DND-41 (cell line): ENCODE results near the gene BUD13.

Source experiments
- ATAC-seq: fragments of 200-7000 bp; cut with Tn5 transposase; 3 replicates; pipeline ENCODE4 v1.9.1; 2021; ENCODE audit warnings: low read depth; ENCODE audit not compliant: insufficient read depth
- DNase-seq: peaks from one replicate; pipeline ENCODE4 v3.0.0-alpha.2; 2020
- H2AFZ ChIP-seq: 2 replicates; pipeline ENCODE4 v1.6.0; 2012; ENCODE audit warnings: low read depth, low read length
- H3K27ac ChIP-seq: 2 replicates; pipeline ENCODE4 v1.5.1; 2012; ENCODE audit warnings: low read length, inconsistent platforms
- H3K27me3 ChIP-seq: fragments of 200-600 bp; sonication (generic); 2 replicates; pipeline ENCODE4 v1.6.0; 2012; ENCODE audit warnings: low read length, mild to moderate bottlenecking, inconsistent platforms; ENCODE audit not compliant: insufficient read depth, poor library complexity
- H3K36me3 ChIP-seq: 2 replicates; pipeline ENCODE4 v1.5.1; 2012; ENCODE audit warnings: low read length, inconsistent platforms; ENCODE audit not compliant: insufficient read depth
- H3K4me1 ChIP-seq: 2 replicates; pipeline ENCODE4 v1.5.1; 2012; ENCODE audit warnings: mild to moderate bottlenecking, low read length; ENCODE audit not compliant: insufficient read depth
- H3K4me2 ChIP-seq: 2 replicates; pipeline ENCODE4 v1.6.0; 2012; ENCODE audit warnings: mild to moderate bottlenecking, moderate library complexity, low read length, inconsistent platforms; ENCODE audit not compliant: insufficient read depth
- H3K4me3 ChIP-seq, 2 experiments: fragments of 200-600 bp in 1 of 2; shearing (Covaris generic) in 1 of 2; 2 replicates each; pipeline ENCODE4 v1.5.1; 2012 to 2016; ENCODE audit warnings: inconsistent platforms in 2 of 2, low read length in 2 of 2, mild to moderate bottlenecking in 2 of 2, low read depth in 1 of 2, moderate library complexity in 1 of 2
- H3K79me2 ChIP-seq: 2 replicates; pipeline ENCODE4 v1.6.0; 2012; ENCODE audit warnings: low read length, inconsistent platforms; ENCODE audit not compliant: insufficient read depth
- H3K9ac ChIP-seq: 2 replicates; pipeline ENCODE4 v1.6.0; 2012; ENCODE audit warnings: low read depth, mild to moderate bottlenecking, inconsistent platforms, low read length, moderate library complexity
- H3K9me3 ChIP-seq: 2 replicates; pipeline ENCODE4 v1.5.1; 2012; ENCODE audit warnings: low read length, moderate library complexity, mild to moderate bottlenecking, inconsistent platforms; ENCODE audit not compliant: insufficient read depth, severe bottlenecking
- H4K20me1 ChIP-seq: 2 replicates; pipeline ENCODE4 v1.6.0; 2012; ENCODE audit warnings: low read length; ENCODE audit not compliant: insufficient read depth
- CTCF ChIP-seq: IDR thresholded peaks from 2 replicates; pipeline ENCODE4 v1.5.1; 2012; ENCODE audit warnings: borderline replicate concordance, low read length, moderate library complexity, mild to moderate bottlenecking; ENCODE audit not compliant: poor library complexity, severe bottlenecking; ENCODE audit errors: extremely low read depth
- EZH2 ChIP-seq: IDR thresholded peaks from 3 replicates; pipeline ENCODE4 v1.6.1; 2012; ENCODE audit warnings: borderline replicate concordance, low read depth, mild to moderate bottlenecking, moderate library complexity, low read length, inconsistent platforms; ENCODE audit not compliant: severe bottlenecking

The BUD13 gene

GRCh38 chr11:116777056-116777455, 4.3 kb upstream of the BUD13 start:
- no peak overlapping the region for H2AFZ ChIP-seq
- H3K4me1 ChIP-seq: peaks cover 16% of the 10 kb centered on the region
- no peak overlapping the region for H3K4me3 ChIP-seq
- ATAC-seq (no peak), DNase-seq (no peak)
- H3K27me3 ChIP-seq: no peaks in the 10 kb centered on the region
- H3K27ac ChIP-seq: no peak overlapping the region
- no peak overlapping the region for H3K4me2 ChIP-seq
- H4K20me1 ChIP-seq: no peaks in the 10 kb centered on the region
- no peak overlapping the region for H3K9ac ChIP-seq
- no peak for TF ChIP-seq EZH2
- TF ChIP-seq CTCF: no peak
- H3K9me3 ChIP-seq: no peaks in the 10 kb centered on the region
- H3K36me3 ChIP-seq: peaks cover 53% of the 10 kb centered on the region
- H3K79me2 ChIP-seq: peaks cover 10% of the 10 kb centered on the region

DNA sequence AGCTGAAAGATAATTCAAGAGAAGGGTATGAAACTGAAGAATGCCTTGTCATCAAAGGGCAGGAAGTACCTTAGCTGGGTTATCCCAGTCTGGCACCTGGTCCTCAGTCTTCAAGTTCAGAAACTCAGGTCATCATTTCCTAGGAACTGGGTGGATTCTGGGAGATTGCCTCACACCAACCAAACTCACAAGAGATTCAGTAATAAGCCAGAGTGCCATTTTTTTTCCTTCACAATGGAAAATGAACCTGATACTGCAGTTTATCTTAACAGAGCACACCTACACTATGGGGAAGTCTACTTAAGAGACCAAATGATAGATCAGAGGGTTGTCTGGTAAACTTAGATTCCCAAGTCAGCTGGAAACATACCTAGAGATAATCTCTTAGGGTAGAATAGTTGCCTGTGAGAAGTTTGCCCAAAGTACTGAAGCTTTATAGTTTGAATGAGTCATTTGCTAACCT, 3.8 kb upstream of the BUD13 start:
- no peak for DNase-seq
- H3K4me1 ChIP-seq: peaks cover 21% of the 10 kb centered on the region
- no peak for TF ChIP-seq CTCF
- TF ChIP-seq EZH2: no peak
- H3K27ac ChIP-seq: no peak overlapping the region
- ATAC-seq: no peak
- no peaks in the 10 kb centered on the region for H3K9me3 ChIP-seq
- no peak overlapping the region for H2AFZ ChIP-seq
- H3K36me3 ChIP-seq: peaks cover 49% of the 10 kb centered on the region
- H3K4me2 ChIP-seq: no peak overlapping the region
- H3K4me3 ChIP-seq: no peak overlapping the region
- H3K79me2 ChIP-seq: peaks cover 15% of the 10 kb centered on the region
- no peaks in the 10 kb centered on the region for H4K20me1 ChIP-seq
- no peak overlapping the region for H3K9ac ChIP-seq
- no peaks in the 10 kb centered on the region for H3K27me3 ChIP-seq

DNA sequence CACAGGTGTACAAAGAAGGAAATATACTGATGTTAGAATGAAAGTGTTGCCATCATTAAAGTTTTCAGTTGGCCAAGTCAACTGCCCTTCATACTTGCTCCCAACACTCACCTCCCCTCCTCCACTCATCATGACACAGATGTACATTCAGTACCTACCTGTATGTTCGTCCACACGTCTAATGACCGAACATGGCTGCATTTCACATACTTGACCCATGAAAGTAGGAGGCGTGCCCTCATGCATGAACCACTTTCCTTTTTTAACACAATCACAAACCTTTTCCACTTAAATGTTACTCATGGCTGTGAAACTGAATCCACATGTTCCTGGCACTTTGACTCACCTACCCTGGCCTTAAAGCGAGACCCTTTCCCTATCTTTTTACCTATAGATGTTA, 3.2 kb upstream of the BUD13 start:
- no peak for DNase-seq
- Histone ChIP-seq H3K79me2 (peaks cover 20% of the 10 kb centered on the region), H2AFZ (no peak overlapping the region), H4K20me1 (no peaks in the 10 kb centered on the region), H3K4me3 (no peak overlapping the region), H3K4me1 (peaks cover 27% of the 10 kb centered on the region), H3K9ac (no peak overlapping the region), H3K9me3 (no peaks in the 10 kb centered on the region), H3K36me3 (peaks cover 44% of the 10 kb centered on the region), H3K27me3 (no peaks in the 10 kb centered on the region), H3K4me2 (no peak overlapping the region), H3K27ac (no peak overlapping the region)
- ATAC-seq: no peak
- no peak for TF ChIP-seq CTCF

GRCh38 chr11:116774661-116775060, 1.9 kb upstream of the BUD13 start:
- Histone ChIP-seq H3K4me2 (no peak overlapping the region), H3K9me3 (no peaks in the 10 kb centered on the region), H3K4me3 (no peak overlapping the region), H3K27ac (no peak overlapping the region), H3K36me3 (peaks cover 37% of the 10 kb centered on the region), H3K4me1 (peaks cover 34% of the 10 kb centered on the region), H3K27me3 (no peaks in the 10 kb centered on the region), H2AFZ (no peak overlapping the region), H3K9ac (no peak overlapping the region), H4K20me1 (no peaks in the 10 kb centered on the region), H3K79me2 (peaks cover 30% of the 10 kb centered on the region)
- DNase-seq (no peak), ATAC-seq (no peak)
- no peak for TF ChIP-seq CTCF
- TF ChIP-seq EZH2: no peak
